HG02623 (cell line): ENCODE results near the gene PXN.
A peak's percentile ranks its signal among the peaks of the same experiment; 100 is the strongest.
"Not testable (repeated sequence)": the region's sequence is repeated elsewhere in the genome, so short reads cannot be mapped to it uniquely, and the experiment has no call there.

Experiments used
- ATAC-seq: cut with Tn5 transposase; IDR thresholded peaks from one replicate; pipeline ENCODE4 v1.9.1; 2021; ENCODE audit warnings: moderate library complexity; ENCODE audit not compliant: unreplicated experiment

Gene PXN

GRCh38 chr12:120211904-120212283, 53.6 kb downstream of the PXN start:
- ATAC-seq: no peak

- no peak for ATAC-seq
Observed at GRCh38 chr12:120211243-120211903, 54.2 kb downstream of the PXN start.

- no peak for ATAC-seq
Observed at GRCh38 chr12:120209851-120210250, 55.7 kb downstream of the PXN start.

GRCh38 chr12:120207227-120207626, 58.3 kb downstream of the PXN start:
- no peak for ATAC-seq

- ATAC-seq: not testable (repeated sequence)
Observed at GRCh38 chr12:120206781-120207180, 58.7 kb downstream of the PXN start.

GRCh38 chr12:120206228-120206627, 59.3 kb downstream of the PXN start:
- no peak for ATAC-seq

GRCh38 chr12:120204171-120204570, 61.4 kb downstream of the PXN start:
- ATAC-seq: no peak

GRCh38 chr12:120200364-120200800, 65.1 kb downstream of the PXN start:
- no peak for ATAC-seq

GRCh38 chr12:120199595-120200306, 65.8 kb downstream of the PXN start:
- ATAC-seq: no peak

GRCh38 chr12:120199025-120199424, 66.5 kb downstream of the PXN start:
- no peak for ATAC-seq

- no peak for ATAC-seq
Observed at GRCh38 chr12:120197542-120197887, 68.0 kb downstream of the PXN start.

- ATAC-seq: not testable (repeated sequence)
Observed at GRCh38 chr12:120196817-120197541, 68.6 kb downstream of the PXN start.

- ATAC-seq: no peak
Observed at GRCh38 chr12:120196363-120196762, 69.2 kb downstream of the PXN start.

GRCh38 chr12:120194534-120195395, 70.8 kb downstream of the PXN start, which contains the start of gene GCN1:
GCN1 (minus strand) TSS chr12:120194715; CDS start chr12:120194697, 18 bp downstream.
- ATAC-seq: peak; percentile 69

GRCh38 chr12:120194226-120194533, 71.3 kb downstream of the PXN start:
- ATAC-seq: peak; percentile 36

- not testable (repeated sequence) for ATAC-seq
Observed at GRCh38 chr12:120193286-120193685, 72.2 kb downstream of the PXN start.

- no peak for ATAC-seq
Observed at GRCh38 chr12:120190985-120191480, 74.5 kb downstream of the PXN start.

GRCh38 chr12:120190386-120190785, 75.1 kb downstream of the PXN start:
- no peak for ATAC-seq

- ATAC-seq: no peak
Observed at GRCh38 chr12:120186654-120187053, 78.9 kb downstream of the PXN start.

- no peak for ATAC-seq
Observed at GRCh38 chr12:120183211-120183631, 82.3 kb downstream of the PXN start.
